ENCODE measurements around the gene SLC26A8. TPM values are rescaled to one million over a fixed set of nuclear protein-coding genes. Genes with fewer than 3 reads are reported as not detected.
"Not testable (repeated sequence)": the region's sequence is repeated elsewhere in the genome, so short reads cannot be mapped to it uniquely, and the experiment has no call there.

Gene SLC26A8
- polyA plus RNA-seq, 1 donor from 2014 or later, result not detected

- Histone ChIP-seq H4K20me1 (ENCODE audit: insufficient read depth) (no peaks in the 10 kb centered on the region), H3K9ac (ENCODE audit: low read length) (no peak overlapping the region), H3K4me2 (ENCODE audit: low read length) (no peak overlapping the region), H3K9me3 (ENCODE audit: low read length) (no peaks in the 10 kb centered on the region), H3K9me2 (ENCODE audit: insufficient read depth, low read length) (no peaks in the 10 kb centered on the region), H2AFZ (ENCODE audit: low read depth, low read length) (no peak overlapping the region), H3K4me3 (ENCODE audit: low read length) (no peak overlapping the region), H3K36me3 (ENCODE audit: insufficient read depth, low read length) (no peaks in the 10 kb centered on the region), H3F3A (ENCODE audit: insufficient read depth, low read length, poor library complexity, severe bottlenecking) (no peaks in the 10 kb centered on the region), H3K79me2 (replicated peaks; ENCODE audit: insufficient read depth, low read length) (no peaks in the 10 kb centered on the region), H3K27ac (ENCODE audit: low read length) (no peak overlapping the region), H3K27me3 (ENCODE audit: insufficient read depth, low read depth, low read length) (no peaks in the 10 kb centered on the region)
- TF ChIP-seq, protein P1, sequence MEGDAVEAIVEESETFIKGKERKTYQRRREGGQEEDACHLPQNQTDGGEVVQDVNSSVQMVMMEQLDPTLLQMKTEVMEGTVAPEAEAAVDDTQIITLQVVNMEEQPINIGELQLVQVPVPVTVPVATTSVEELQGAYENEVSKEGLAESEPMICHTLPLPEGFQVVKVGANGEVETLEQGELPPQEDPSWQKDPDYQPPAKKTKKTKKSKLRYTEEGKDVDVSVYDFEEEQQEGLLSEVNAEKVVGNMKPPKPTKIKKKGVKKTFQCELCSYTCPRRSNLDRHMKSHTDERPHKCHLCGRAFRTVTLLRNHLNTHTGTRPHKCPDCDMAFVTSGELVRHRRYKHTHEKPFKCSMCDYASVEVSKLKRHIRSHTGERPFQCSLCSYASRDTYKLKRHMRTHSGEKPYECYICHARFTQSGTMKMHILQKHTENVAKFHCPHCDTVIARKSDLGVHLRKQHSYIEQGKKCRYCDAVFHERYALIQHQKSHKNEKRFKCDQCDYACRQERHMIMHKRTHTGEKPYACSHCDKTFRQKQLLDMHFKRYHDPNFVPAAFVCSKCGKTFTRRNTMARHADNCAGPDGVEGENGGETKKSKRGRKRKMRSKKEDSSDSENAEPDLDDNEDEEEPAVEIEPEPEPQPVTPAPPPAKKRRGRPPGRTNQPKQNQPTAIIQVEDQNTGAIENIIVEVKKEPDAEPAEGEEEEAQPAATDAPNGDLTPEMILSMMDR (IDR thresholded peaks at IDR 0.05; ENCODE audit: poor library complexity, severe bottlenecking), result no peak
- no peak for TF ChIP-seq TAF1 (IDR thresholded peaks at IDR 0.05; ENCODE audit: low read depth)
- no peak for TF ChIP-seq EZH2 (IDR thresholded peaks at IDR 0.05; ENCODE audit: borderline replicate concordance, insufficient read depth, low read length, poor library complexity, severe bottlenecking)
- TF ChIP-seq RAD21 (conservative IDR thresholded peaks at IDR 0.05), result no peak
These were observed 81.1 kb downstream of the SLC26A8 start for GRCh38 chr6:35943390-35943789.

DNA sequence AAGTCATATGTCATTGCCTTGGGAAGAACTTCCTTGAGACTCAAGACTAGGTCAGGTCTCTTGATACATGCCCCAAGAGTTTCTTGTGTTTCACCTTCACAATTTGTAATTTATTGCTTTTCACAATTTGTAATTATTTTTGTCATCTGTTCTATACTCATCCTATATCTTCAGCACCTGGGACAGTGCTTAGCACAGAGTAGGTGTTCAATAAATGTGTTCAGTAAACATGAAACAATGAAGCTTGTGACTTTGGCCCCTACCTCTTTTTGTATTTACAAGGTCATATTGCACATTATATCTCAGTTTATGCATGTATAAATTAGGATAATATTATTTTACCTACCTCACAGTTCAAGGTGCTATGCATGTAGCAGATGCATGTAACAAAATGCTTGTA, 82.1 kb downstream of the SLC26A8 start:
- no peak overlapping the region for H3K4me3 ChIP-seq (ENCODE audit: low read length)
- TF ChIP-seq EZH2 (IDR thresholded peaks at IDR 0.05; ENCODE audit: borderline replicate concordance, insufficient read depth, low read length, poor library complexity, severe bottlenecking), result no peak
- no peak for TF ChIP-seq EP300 (conservative IDR thresholded peaks at IDR 0.05; ENCODE audit: poor library complexity, severe bottlenecking)
- no peak for TF ChIP-seq MXI1 (conservative IDR thresholded peaks at IDR 0.05; ENCODE audit: poor library complexity, severe bottlenecking)
- no peak for TF ChIP-seq REST (IDR thresholded peaks at IDR 0.05; ENCODE audit: borderline replicate concordance)
- TF ChIP-seq SMC3 (conservative IDR thresholded peaks at IDR 0.05; ENCODE audit: poor library complexity), result no peak
- no peak for TF ChIP-seq POLR2AphosphoS5 (IDR thresholded peaks at IDR 0.05)
- no peak for TF ChIP-seq TAF1 (IDR thresholded peaks at IDR 0.05; ENCODE audit: low read depth)
- no peaks in the 10 kb centered on the region for H3K27me3 ChIP-seq (ENCODE audit: insufficient read depth, low read depth, low read length)

GRCh38 chr6:35941170-35941569, 83.3 kb downstream of the SLC26A8 start:
- not testable (repeated sequence) for H3K9me2 ChIP-seq (ENCODE audit: insufficient read depth, low read length); H3K79me2 ChIP-seq (replicated peaks; ENCODE audit: insufficient read depth, low read length); H3F3A ChIP-seq (ENCODE audit: insufficient read depth, low read length, poor library complexity, severe bottlenecking); H3K4me2 ChIP-seq (ENCODE audit: low read length); H3K36me3 ChIP-seq (ENCODE audit: insufficient read depth, low read length); H3K9me3 ChIP-seq (ENCODE audit: low read length); H2AFZ ChIP-seq (ENCODE audit: low read depth, low read length); H3K27ac ChIP-seq (ENCODE audit: low read length); H3K27me3 ChIP-seq (ENCODE audit: insufficient read depth, low read depth, low read length); H3K4me3 ChIP-seq (ENCODE audit: low read length); H3K9ac ChIP-seq (ENCODE audit: low read length); H4K20me1 ChIP-seq (ENCODE audit: insufficient read depth)

More for the DNA sequence above, 82.1 kb downstream of the SLC26A8 start:
- Histone ChIP-seq H3F3A (ENCODE audit: insufficient read depth, low read length, poor library complexity, severe bottlenecking) (no peaks in the 10 kb centered on the region), H3K27ac (ENCODE audit: low read length) (no peak overlapping the region), H3K79me2 (replicated peaks; ENCODE audit: insufficient read depth, low read length) (no peaks in the 10 kb centered on the region), H3K9me3 (ENCODE audit: low read length) (no peaks in the 10 kb centered on the region), H3K9me2 (ENCODE audit: insufficient read depth, low read length) (no peaks in the 10 kb centered on the region), H3K36me3 (ENCODE audit: insufficient read depth, low read length) (no peaks in the 10 kb centered on the region), H4K20me1 (ENCODE audit: insufficient read depth) (no peaks in the 10 kb centered on the region), H3K9ac (ENCODE audit: low read length) (no peak overlapping the region), H3K4me2 (ENCODE audit: low read length) (no peak overlapping the region), H2AFZ (ENCODE audit: low read depth, low read length) (no peak overlapping the region)

GRCh38 chr6:35940014-35940413, 84.4 kb downstream of the SLC26A8 start:
- not testable (repeated sequence) for H3K9ac ChIP-seq (ENCODE audit: low read length)

DNA sequence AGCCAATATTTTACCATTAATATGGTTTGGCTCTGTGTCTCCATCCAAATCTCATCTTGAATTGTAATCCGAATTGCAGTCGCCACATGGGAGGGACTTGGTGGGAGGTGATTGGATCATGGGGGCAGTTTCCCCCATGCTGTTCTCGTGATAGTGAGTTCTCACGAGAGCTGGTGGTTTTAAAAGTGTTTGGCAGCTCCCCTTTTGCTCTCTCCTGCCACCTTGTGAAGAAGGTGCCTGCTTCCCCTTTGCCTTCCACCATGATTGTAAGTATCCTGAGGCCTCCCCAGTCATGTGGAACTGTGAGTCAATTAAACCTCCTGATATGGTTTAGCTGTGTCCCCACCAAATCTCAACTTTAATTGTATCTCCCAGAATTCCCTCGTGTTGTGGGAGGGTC, 85.2 kb downstream of the SLC26A8 start:
- H3F3A ChIP-seq (ENCODE audit: insufficient read depth, low read length, poor library complexity, severe bottlenecking); H4K20me1 ChIP-seq (ENCODE audit: insufficient read depth); H3K27me3 ChIP-seq (ENCODE audit: insufficient read depth, low read depth, low read length); H3K9me2 ChIP-seq (ENCODE audit: insufficient read depth, low read length); H3K4me2 ChIP-seq (ENCODE audit: low read length); H3K27ac ChIP-seq (ENCODE audit: low read length); H3K79me2 ChIP-seq (replicated peaks; ENCODE audit: insufficient read depth, low read length); H3K4me3 ChIP-seq (ENCODE audit: low read length); H2AFZ ChIP-seq (ENCODE audit: low read depth, low read length); H3K9me3 ChIP-seq (ENCODE audit: low read length); H3K36me3 ChIP-seq (ENCODE audit: insufficient read depth, low read length); H3K9ac ChIP-seq (ENCODE audit: low read length): not testable (repeated sequence)

More at GRCh38 chr6:35940014-35940413, 84.4 kb downstream of the SLC26A8 start:
- H3K9me2 ChIP-seq (ENCODE audit: insufficient read depth, low read length); H3K4me2 ChIP-seq (ENCODE audit: low read length); H3K27ac ChIP-seq (ENCODE audit: low read length); H2AFZ ChIP-seq (ENCODE audit: low read depth, low read length); H3K27me3 ChIP-seq (ENCODE audit: insufficient read depth, low read depth, low read length); H3K9me3 ChIP-seq (ENCODE audit: low read length); H4K20me1 ChIP-seq (ENCODE audit: insufficient read depth); H3K4me3 ChIP-seq (ENCODE audit: low read length); H3F3A ChIP-seq (ENCODE audit: insufficient read depth, low read length, poor library complexity, severe bottlenecking); H3K36me3 ChIP-seq (ENCODE audit: insufficient read depth, low read length); H3K79me2 ChIP-seq (replicated peaks; ENCODE audit: insufficient read depth, low read length): not testable (repeated sequence)
